Fibroblast of lung (primary cell): ENCODE results near the gene SIGLEC8.

Source experiments
- EZH2 ChIP-seq: IDR thresholded peaks from 2 replicates; pipeline ENCODE4 v1.5.1; 2012; ENCODE audit warnings: low read length, control low read depth, mild to moderate bottlenecking; ENCODE audit errors: missing control alignments
- TF ChIP-seq, protein P1 (sequence below), 2 donors: IDR thresholded peaks in 1 of 2; conservative IDR thresholded peaks in 1 of 2; 1 replicate in 1 of 2; 2 replicates in 1 of 2; pipeline ENCODE4 v1.5.1; 2011 to 2012; ENCODE audit warnings: low read length in 2 of 2, control low read depth in 1 of 2, inconsistent platforms in 1 of 2, low read depth in 1 of 2, mild to moderate bottlenecking in 1 of 2

DNA sequence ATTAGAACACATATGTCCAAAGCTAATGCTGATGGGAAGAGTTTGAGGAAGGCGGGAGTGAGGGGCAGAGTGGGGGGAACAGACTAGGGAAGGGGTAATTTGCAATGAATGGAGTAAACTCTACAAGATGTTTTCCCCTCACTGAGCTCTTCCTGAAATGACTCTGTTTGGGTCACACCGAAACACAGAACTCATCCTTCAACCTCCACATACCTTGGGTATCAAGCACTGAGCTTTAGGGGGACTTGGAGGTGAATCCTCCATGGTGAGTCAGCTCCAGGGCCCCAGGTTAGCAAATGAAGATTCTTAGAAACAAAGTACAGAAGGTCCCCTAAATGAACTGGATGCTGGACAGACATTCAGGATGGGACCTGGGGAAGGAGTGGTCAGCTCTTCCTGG lies 39.5 kb downstream of the SIGLEC8 start:
- TF ChIP-seq EZH2: no peak
- TF ChIP-seq, protein P1, sequence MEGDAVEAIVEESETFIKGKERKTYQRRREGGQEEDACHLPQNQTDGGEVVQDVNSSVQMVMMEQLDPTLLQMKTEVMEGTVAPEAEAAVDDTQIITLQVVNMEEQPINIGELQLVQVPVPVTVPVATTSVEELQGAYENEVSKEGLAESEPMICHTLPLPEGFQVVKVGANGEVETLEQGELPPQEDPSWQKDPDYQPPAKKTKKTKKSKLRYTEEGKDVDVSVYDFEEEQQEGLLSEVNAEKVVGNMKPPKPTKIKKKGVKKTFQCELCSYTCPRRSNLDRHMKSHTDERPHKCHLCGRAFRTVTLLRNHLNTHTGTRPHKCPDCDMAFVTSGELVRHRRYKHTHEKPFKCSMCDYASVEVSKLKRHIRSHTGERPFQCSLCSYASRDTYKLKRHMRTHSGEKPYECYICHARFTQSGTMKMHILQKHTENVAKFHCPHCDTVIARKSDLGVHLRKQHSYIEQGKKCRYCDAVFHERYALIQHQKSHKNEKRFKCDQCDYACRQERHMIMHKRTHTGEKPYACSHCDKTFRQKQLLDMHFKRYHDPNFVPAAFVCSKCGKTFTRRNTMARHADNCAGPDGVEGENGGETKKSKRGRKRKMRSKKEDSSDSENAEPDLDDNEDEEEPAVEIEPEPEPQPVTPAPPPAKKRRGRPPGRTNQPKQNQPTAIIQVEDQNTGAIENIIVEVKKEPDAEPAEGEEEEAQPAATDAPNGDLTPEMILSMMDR (conservative IDR thresholded peaks at IDR 0.05 in 1 of 2, IDR thresholded peaks at IDR 0.05 in 1 of 2; ENCODE audit: low read depth in 1 of 2, low read length in 2 of 2): no peak
